SJSA1 (cell line): Measurements from ENCODE around the gene PRDM11. TPM values are rescaled to one million over a fixed set of nuclear protein-coding genes. Genes with fewer than 3 reads are reported as not detected.

Source experiments
- DNase-seq, 2 experiments: peaks; one replicate each; pipeline ENCODE4 v3.0.0-alpha.2; 2015 to 2020; ENCODE audit warnings: low spot score in 2 of 2, low read depth in 1 of 2
- H3K27ac ChIP-seq: fragments of 250-450 bp; sonication (Bioruptor Pico); 2 replicates; pipeline ENCODE4 v1.5.1; 2020; ENCODE audit warnings: mild to moderate bottlenecking, moderate library complexity
- H3K27me3 ChIP-seq: fragments of 250-450 bp; sonication (Bioruptor Pico); replicated peaks from 2 replicates; pipeline ENCODE4 v1.5.1; 2020; ENCODE audit warnings: mild to moderate bottlenecking, moderate library complexity
- H3K36me3 ChIP-seq: fragments of 250-450 bp; sonication (Bioruptor Pico); 2 replicates; pipeline ENCODE4 v1.5.1; 2020; ENCODE audit warnings: mild to moderate bottlenecking
- H3K4me1 ChIP-seq: fragments of 250-450 bp; sonication (Bioruptor Pico); replicated peaks from 2 replicates; pipeline ENCODE4 v1.6.1; 2021; ENCODE audit warnings: mild to moderate bottlenecking
- H3K4me3 ChIP-seq: fragments of 250-450 bp; sonication (Bioruptor Pico); 2 replicates; pipeline ENCODE4 v1.5.1; 2020; ENCODE audit warnings: mild to moderate bottlenecking
- H3K9me3 ChIP-seq: fragments of 250-450 bp; sonication (Bioruptor Pico); replicated peaks from 2 replicates; pipeline ENCODE4 v1.5.1; 2020; ENCODE audit warnings: mild to moderate bottlenecking
- total RNA-seq: library from RNA; depleted of rRNA; stranded (reverse); fragments of >200 nt; shearing (Covaris generic); gene quantifications from 2 replicates; pipeline ENCODE4 v1.2.3, GENCODE V29; 2014

Gene PRDM11
- total RNA-seq, 1 experiment from 2014 or later = 6.7 TPM

- H3K9me3 ChIP-seq = no peaks in the 10 kb centered on the region
- DNase-seq = no peak
- no peaks in the 10 kb centered on the region for H3K27me3 ChIP-seq
- no peak overlapping the region for H3K27ac ChIP-seq
- H3K4me3 ChIP-seq = peak overlapping the region; percentile 64
- peaks cover 17% of the 10 kb centered on the region for H3K4me1 ChIP-seq
- H3K36me3 ChIP-seq = peaks cover 4% of the 10 kb centered on the region; the same call in 1 of the 2 replicates
Observed at GRCh38 chr11:45179686-45180178, 33.3 kb downstream of the PRDM11 start.

- Histone ChIP-seq H3K36me3 (peaks cover 4% of the 10 kb centered on the region; the same call in 1 of the 2 replicates), H3K27ac (peak overlapping the region; percentile 59), H3K9me3 (no peaks in the 10 kb centered on the region), H3K4me1 (peaks cover 17% of the 10 kb centered on the region), H3K27me3 (no peaks in the 10 kb centered on the region), H3K4me3 (peak overlapping the region; percentile 64)
- peak; percentile 44 to 72 for DNase-seq
Observed at GRCh38 chr11:45180179-45180847, 33.9 kb downstream of the PRDM11 start.

GRCh38 chr11:45180848-45181192 is 34.4 kb downstream of the PRDM11 start:
- peaks cover 4% of the 10 kb centered on the region; the same call in 1 of the 2 replicates for H3K36me3 ChIP-seq
- H3K9me3 ChIP-seq = no peaks in the 10 kb centered on the region
- peaks cover 17% of the 10 kb centered on the region for H3K4me1 ChIP-seq
- peak overlapping the region; percentile 59 for H3K27ac ChIP-seq
- peak overlapping the region; percentile 64 for H3K4me3 ChIP-seq
- DNase-seq = peak; percentile 68 to 81
- no peaks in the 10 kb centered on the region for H3K27me3 ChIP-seq

- Histone ChIP-seq H3K4me3 (peak overlapping the region; percentile 64), H3K9me3 (no peaks in the 10 kb centered on the region), H3K27ac (peak overlapping the region; percentile 59), H3K27me3 (no peaks in the 10 kb centered on the region), H3K36me3 (peaks cover 4% of the 10 kb centered on the region; the same call in 1 of the 2 replicates), H3K4me1 (peaks cover 17% of the 10 kb centered on the region)
- no peak for DNase-seq
Observed at GRCh38 chr11:45181193-45181888, 34.9 kb downstream of the PRDM11 start.

GRCh38 chr11:45181889-45182550 is 35.6 kb downstream of the PRDM11 start:
- H3K36me3 ChIP-seq = peaks cover 4% of the 10 kb centered on the region; the same call in 1 of the 2 replicates
- H3K27ac ChIP-seq = no peak overlapping the region
- H3K4me3 ChIP-seq = no peak overlapping the region
- H3K4me1 ChIP-seq = peaks cover 17% of the 10 kb centered on the region
- no peak for DNase-seq
- H3K9me3 ChIP-seq = no peaks in the 10 kb centered on the region
- H3K27me3 ChIP-seq = no peaks in the 10 kb centered on the region

GRCh38 chr11:45182902-45183301 is 36.5 kb downstream of the PRDM11 start:
- Histone ChIP-seq H3K27me3 (no peaks in the 10 kb centered on the region), H3K27ac (no peak overlapping the region), H3K36me3 (peaks cover 4% of the 10 kb centered on the region; the same call in 1 of the 2 replicates), H3K4me1 (peaks cover 17% of the 10 kb centered on the region), H3K9me3 (no peaks in the 10 kb centered on the region), H3K4me3 (no peak overlapping the region)
- DNase-seq = peak in 1 of 2 experiments; percentile 24

- Histone ChIP-seq H3K4me1 (peaks cover 15% of the 10 kb centered on the region), H3K36me3 (peaks cover 4% of the 10 kb centered on the region; the same call in 1 of the 2 replicates), H3K9me3 (no peaks in the 10 kb centered on the region), H3K4me3 (no peak overlapping the region), H3K27me3 (no peaks in the 10 kb centered on the region), H3K27ac (no peak overlapping the region)
- no peak for DNase-seq
Observed at GRCh38 chr11:45184640-45185039, 38.2 kb downstream of the PRDM11 start.

- Histone ChIP-seq H3K36me3 (peaks cover 4% of the 10 kb centered on the region; the same call in 1 of the 2 replicates), H3K27me3 (no peaks in the 10 kb centered on the region), H3K4me3 (no peak overlapping the region), H3K4me1 (peaks cover 8% of the 10 kb centered on the region), H3K9me3 (no peaks in the 10 kb centered on the region), H3K27ac (no peak overlapping the region)
- no peak for DNase-seq
Observed at GRCh38 chr11:45185228-45185729, 38.8 kb downstream of the PRDM11 start.

- peaks cover 4% of the 10 kb centered on the region; the same call in 1 of the 2 replicates for H3K36me3 ChIP-seq
- no peak overlapping the region for H3K27ac ChIP-seq
- no peaks in the 10 kb centered on the region for H3K27me3 ChIP-seq
- no peaks in the 10 kb centered on the region for H3K9me3 ChIP-seq
- DNase-seq = no peak
- H3K4me3 ChIP-seq = no peak overlapping the region
- H3K4me1 ChIP-seq = no peaks in the 10 kb centered on the region
Observed at GRCh38 chr11:45187375-45187774, 40.9 kb downstream of the PRDM11 start.

GRCh38 chr11:45188127-45188526 is 41.7 kb downstream of the PRDM11 start:
- DNase-seq = no peak
- H3K36me3 ChIP-seq = peaks cover 4% of the 10 kb centered on the region; the same call in 1 of the 2 replicates
- H3K4me3 ChIP-seq = no peak overlapping the region
- no peaks in the 10 kb centered on the region for H3K27me3 ChIP-seq
- H3K9me3 ChIP-seq = no peaks in the 10 kb centered on the region
- H3K27ac ChIP-seq = no peak overlapping the region
- H3K4me1 ChIP-seq = no peaks in the 10 kb centered on the region

- Histone ChIP-seq H3K36me3 (no peaks in the 10 kb centered on the region), H3K4me1 (no peaks in the 10 kb centered on the region)
- DNase-seq = no peak
Observed at GRCh38 chr11:45189230-45189629, 42.8 kb downstream of the PRDM11 start.

GRCh38 chr11:45193695-45194094 is 47.3 kb downstream of the PRDM11 start:
- H3K4me1 ChIP-seq = no peaks in the 10 kb centered on the region
- no peaks in the 10 kb centered on the region for H3K27me3 ChIP-seq
- H3K4me3 ChIP-seq = no peak overlapping the region
- no peaks in the 10 kb centered on the region for H3K36me3 ChIP-seq
- no peak for DNase-seq
- H3K9me3 ChIP-seq = no peaks in the 10 kb centered on the region
- H3K27ac ChIP-seq = no peak overlapping the region

More at GRCh38 chr11:45189230-45189629, 42.8 kb downstream of the PRDM11 start:
- no peaks in the 10 kb centered on the region for H3K27me3 ChIP-seq
- no peaks in the 10 kb centered on the region for H3K9me3 ChIP-seq
- H3K27ac ChIP-seq = no peak overlapping the region
- no peak overlapping the region for H3K4me3 ChIP-seq

- no peaks in the 10 kb centered on the region for H3K36me3 ChIP-seq
- no peak overlapping the region for H3K27ac ChIP-seq
- no peak overlapping the region for H3K4me3 ChIP-seq
- no peaks in the 10 kb centered on the region; the same call in 1 of the 2 replicates for H3K9me3 ChIP-seq
- H3K27me3 ChIP-seq = no peaks in the 10 kb centered on the region
- H3K4me1 ChIP-seq = no peaks in the 10 kb centered on the region
- no peak for DNase-seq
Observed at GRCh38 chr11:45204761-45205160, 58.3 kb downstream of the PRDM11 start.
